ENCODE measurements around the gene RGL3.
"Not testable (repeated sequence)": the region's sequence is repeated elsewhere in the genome, so short reads cannot be mapped to it uniquely, and the experiment has no call there.

RGL3 gene

GRCh38 chr19:11435833-11436313, 16.8 kb upstream of the RGL3 start:
- no peak for TF ChIP-seq CTCF (IDR thresholded peaks at IDR 0.05; ENCODE audit: borderline replicate concordance, insufficient read depth, low read depth, low read length)
- H3K4me3 ChIP-seq (ENCODE audit: low read depth, low read length): peak overlapping the region; percentile 96

- peak; percentile 92 for TF ChIP-seq CTCF (IDR thresholded peaks at IDR 0.05; ENCODE audit: borderline replicate concordance, insufficient read depth, low read depth, low read length)
- H3K4me3 ChIP-seq (ENCODE audit: low read depth, low read length): peak within 1 kb of the TSS; percentile 96
Observed at GRCh38 chr19:11435057-11435832, 16.1 kb upstream of the RGL3 start, which contains the start of the genes ODAD3 and PRKCSH. Gene ODAD3, minus strand, starts transcription at chr19:11435121. Its CDS starts 105 bp downstream, at chr19:11435016. Gene PRKCSH, plus strand, starts transcription at chr19:11435635. Its CDS starts 483 bp downstream, at chr19:11436118.

- TF ChIP-seq CTCF (IDR thresholded peaks at IDR 0.05; ENCODE audit: borderline replicate concordance, insufficient read depth, low read depth, low read length): no peak
- peak overlapping the region; percentile 49 for H3K4me3 ChIP-seq (ENCODE audit: low read depth, low read length)
Observed at GRCh38 chr19:11434703-11435056, 15.6 kb upstream of the RGL3 start.

- H3K4me3 ChIP-seq (ENCODE audit: low read depth, low read length): not testable (repeated sequence)
Observed at GRCh38 chr19:11433526-11433925, 14.4 kb upstream of the RGL3 start.

- H3K4me3 ChIP-seq (ENCODE audit: low read depth, low read length): no peak overlapping the region
- TF ChIP-seq CTCF (IDR thresholded peaks at IDR 0.05; ENCODE audit: borderline replicate concordance, insufficient read depth, low read depth, low read length): no peak
Observed at GRCh38 chr19:11426656-11427055, 7.5 kb upstream of the RGL3 start.

GRCh38 chr19:11425719-11426457, 6.8 kb upstream of the RGL3 start:
- no peak for TF ChIP-seq CTCF (IDR thresholded peaks at IDR 0.05; ENCODE audit: borderline replicate concordance, insufficient read depth, low read depth, low read length)
- no peak overlapping the region for H3K4me3 ChIP-seq (ENCODE audit: low read depth, low read length)

- no peak overlapping the region for H3K4me3 ChIP-seq (ENCODE audit: low read depth, low read length)
- no peak for TF ChIP-seq CTCF (IDR thresholded peaks at IDR 0.05; ENCODE audit: borderline replicate concordance, insufficient read depth, low read depth, low read length)
Observed at GRCh38 chr19:11423791-11424181, 4.7 kb upstream of the RGL3 start.

Data from GM12875 (cell line).